SHP77 treated with DMSO at 0.1 percent for 48 hours (cell line): ENCODE measurements around the gene GLO1.

ENCODE experiments used
- DNase-seq: peaks from one replicate; lab custom pipeline; 2025; lab: John Stamatoyannopoulos, UW

The GLO1 gene

DNA sequence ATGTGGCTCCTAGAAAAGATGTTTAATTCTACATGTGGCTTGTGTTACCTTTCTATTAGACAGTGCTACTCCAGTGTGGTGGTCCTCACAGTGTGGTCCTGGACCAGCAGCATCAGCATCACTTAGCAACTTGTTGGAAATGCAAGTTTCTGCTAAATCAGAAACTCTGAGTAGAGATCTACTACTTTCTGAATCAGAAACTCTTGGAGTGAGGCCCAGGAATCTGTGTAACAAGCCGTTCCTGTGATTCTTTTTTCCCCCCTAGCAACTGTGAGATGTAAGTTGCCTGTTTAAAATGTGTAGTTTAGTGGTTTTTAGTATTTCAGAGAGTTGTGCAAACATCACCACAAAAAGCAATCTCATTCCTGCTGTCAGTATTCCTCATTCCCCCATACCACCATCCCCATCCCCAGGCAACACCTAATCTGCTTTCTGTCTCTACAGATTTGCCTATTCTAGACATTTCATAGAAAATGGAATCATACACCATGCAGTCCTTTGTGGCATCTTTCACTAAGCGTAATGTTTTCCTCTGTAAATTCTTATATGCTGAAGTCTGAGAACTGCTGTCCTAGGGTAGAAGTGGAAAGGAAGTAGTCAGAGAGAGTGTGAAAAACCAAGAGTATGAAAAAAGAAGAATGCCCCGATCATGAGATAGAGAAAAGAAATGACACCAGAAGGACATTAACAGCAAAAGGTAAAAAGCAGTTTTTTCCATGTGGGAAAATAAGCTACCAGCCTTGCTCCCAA, 44.4 kb downstream of the GLO1 start:
- DNase-seq: no peak

DNA sequence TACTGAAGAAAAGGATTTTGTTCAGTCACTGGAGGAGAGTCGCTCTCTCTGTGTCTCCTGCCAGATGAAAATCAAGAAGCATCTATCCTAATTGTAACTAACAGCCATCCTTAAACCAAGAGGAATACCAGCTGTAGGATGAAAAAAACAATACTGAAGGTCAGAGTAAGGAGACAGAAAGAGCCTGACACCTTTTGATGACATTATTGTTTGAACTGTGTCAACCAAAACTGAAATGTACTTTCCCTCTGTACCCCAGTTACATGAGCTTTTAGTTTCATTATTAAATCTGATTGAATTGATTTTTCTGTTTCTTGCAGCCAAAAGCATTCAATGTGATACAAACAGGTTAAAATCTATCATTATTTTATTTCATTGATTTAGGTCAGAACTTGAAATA, 46.0 kb downstream of the GLO1 start:
- DNase-seq: no peak

DNA sequence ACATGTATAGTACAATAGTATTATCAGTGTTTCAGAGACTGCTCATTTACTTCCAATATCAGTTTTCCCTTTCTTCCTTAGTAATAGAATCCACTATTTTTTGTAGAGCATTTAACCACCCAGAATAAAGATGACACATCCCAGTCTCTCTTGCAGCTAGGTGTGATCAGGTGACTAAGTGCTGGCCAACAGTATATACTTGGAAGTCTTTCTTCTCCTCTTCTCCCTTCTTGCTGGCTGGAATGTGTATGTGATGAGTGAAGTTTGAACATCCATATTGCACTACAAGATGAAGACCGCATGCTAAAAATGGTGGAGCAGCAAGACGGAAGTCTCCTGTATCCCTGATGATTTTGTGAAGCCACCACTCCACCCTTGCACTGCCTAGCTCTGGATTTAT, 48.7 kb downstream of the GLO1 start:
- no peak for DNase-seq

DNA sequence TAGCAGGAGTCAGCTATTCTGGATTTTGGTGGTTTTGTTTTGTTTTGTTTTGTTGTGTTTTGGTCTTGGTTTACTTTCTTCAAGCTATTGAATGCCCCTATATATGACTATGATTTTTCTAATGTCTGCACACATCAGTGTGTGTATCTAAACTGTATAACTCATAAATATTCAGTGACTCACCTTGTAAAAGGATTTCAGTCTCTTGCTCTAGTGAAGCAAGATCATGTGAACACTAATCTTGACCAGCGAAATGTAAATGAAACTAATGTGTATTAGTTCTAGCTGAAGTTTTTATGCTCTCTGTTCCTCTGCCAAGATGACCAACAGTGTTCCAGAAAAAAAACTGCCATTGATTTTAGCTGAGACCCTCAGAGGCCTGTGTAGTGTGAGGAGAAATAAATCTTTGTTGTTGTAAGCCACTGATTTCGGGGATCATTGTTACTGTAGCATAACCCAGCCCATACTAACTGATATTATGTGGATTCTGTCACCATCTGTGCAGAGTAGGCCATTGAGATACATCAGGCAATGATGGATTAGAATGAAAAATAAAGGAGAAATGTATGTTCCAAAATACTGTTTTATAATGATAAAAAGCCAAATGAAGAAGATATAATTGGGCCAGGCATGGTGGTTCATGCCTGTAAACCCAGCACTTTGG, 51.7 kb downstream of the GLO1 start:
- DNase-seq: no peak

DNA sequence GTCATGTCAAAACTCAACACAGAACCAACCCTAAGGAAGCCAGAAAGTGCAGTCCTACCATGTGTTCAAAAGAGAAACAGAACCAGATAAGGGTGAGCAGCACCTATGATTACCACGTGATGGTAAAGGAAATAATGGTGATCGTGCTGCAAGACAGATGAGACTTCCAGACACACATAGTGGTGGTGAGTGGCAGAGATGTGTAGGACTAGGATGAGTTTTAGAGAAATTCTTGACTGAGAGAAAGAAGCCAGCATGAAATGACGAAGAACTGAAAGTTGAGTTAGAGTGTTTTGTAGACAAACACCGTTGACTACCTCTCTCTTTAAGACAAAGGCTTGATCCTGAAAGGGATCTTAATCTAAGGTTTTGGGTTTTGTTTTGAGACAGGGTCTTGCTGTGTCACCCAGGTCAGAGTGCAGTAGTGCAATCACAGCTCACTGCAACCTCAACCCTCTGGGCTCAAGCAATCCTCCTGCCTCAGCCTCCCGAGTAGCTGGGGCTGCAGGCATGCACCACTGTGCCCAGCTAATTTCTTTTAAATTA, 52.7 kb downstream of the GLO1 start:
- DNase-seq: no peak

DNA sequence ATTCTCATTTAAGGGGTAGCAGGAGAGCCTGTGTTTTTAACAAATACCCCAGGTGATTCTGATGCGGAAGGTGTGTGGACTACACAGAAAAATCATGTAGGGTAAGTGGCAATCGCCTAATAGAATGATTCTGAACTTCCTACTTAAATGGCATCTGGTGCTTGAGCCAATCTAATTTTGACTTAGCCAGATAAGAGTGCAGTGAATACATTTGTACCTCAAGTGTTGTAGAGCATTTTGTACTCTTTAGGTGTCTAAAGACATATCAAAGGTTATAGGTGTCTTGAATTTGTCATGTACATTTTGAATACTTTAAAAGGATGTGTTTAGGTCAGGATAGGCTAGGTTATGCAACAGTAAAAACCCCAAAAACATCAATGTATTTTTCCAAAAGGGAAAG, 53.2 kb downstream of the GLO1 start:
- DNase-seq: no peak

DNA sequence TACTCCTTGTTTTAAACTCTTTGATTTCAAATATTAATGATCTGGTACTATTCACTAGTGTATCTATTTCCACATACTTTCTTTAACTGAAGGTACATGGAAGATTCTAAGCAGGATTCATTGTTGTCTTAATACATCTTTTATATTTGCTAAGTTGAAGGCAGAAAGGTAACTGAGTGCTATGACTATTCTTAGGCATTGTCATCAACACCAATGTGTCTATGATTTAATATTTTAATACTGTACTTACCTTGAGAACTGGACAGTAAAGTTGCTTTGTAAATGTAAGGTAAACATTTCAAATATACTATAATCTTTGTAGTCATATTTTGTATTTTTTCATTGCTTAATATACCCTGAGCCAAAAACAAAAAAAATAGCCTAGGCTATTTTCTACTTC, 54.3 kb downstream of the GLO1 start:
- no peak for DNase-seq

DNA sequence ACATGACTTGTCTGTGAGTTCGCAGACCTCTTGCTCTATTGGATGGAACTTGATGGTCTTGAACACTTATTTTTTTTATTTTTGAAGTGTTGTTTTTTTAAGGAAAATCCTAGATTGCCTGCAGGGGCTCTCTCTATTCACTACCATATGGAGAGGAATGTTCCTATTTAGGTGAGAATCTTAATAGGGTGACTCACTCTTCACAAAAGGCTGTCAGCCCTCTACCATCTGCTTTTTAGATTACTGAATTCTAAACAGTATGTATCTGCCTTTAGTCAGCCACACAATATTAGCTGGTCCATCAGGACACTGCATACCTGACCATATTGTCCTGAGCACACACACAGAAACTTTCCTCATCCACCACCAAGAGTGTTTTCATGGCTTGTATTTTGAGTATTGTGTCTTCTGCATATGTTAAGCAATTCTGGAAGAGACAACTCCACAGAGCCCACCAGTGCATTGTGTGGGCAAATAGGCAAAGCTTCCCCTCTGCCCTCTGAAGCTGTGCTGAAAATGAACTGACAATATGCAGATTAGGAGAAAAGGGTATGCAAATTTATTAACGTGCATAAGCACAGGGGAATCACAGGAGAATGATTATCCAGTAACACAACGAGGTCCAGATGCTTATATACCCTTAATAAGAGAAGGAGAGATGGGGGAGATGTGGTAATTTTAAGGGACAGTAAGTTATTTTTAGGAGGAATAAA, 56.6 kb downstream of the GLO1 start:
- no peak for DNase-seq

DNA sequence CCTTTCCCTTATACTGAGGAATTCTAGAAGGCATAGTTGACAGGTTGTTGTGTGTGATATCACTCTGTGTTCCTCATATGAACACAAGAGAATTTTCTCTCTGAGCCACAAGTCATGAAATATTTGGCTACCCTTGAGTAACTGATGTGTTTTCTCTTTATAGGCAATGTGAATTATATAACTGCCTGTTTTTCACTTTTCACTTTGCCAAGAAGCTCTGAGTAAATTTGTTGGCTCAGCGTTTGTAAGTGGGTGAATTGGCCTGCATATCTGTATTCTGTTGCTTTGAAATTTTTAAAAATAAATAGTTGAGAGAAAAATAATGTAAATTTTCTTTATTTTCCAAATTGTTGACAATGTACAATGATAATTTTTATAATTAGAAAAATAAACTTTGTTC, 58.0 kb downstream of the GLO1 start:
- DNase-seq: no peak

DNA sequence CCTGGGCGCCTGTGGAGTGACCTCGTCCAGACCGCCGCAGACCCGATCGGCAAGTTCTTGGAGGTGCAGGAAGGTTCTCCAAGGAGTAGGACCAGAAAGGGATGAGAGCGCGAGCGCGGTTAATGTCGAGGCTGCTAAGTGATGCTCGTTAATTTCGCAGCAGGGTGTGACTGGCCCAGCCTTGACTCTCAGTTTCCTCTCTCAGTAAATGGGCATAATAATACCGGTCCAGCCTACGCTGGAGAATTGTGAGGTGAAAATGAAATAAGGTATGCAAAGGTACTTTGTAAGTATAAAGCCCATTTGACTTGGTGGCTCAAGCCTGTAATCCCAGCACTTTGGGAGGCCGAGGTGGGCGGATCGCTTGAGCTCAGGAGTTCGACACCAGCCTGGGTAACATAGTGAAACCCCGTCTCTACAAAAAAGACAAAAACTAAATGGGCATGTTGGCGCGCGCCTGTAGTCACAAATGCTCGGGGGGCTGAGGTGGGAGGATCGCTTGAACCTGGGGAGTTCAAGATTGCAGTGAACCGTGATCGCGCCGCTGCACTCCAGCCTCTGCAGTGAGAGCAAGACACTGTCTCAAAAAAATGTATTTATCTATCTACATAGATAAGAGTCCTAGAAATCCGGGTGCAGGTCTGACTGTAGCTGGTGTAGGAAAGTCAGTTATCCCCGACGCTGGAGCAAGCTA, 62.6 kb downstream of the GLO1 start:
- no peak for DNase-seq

DNA sequence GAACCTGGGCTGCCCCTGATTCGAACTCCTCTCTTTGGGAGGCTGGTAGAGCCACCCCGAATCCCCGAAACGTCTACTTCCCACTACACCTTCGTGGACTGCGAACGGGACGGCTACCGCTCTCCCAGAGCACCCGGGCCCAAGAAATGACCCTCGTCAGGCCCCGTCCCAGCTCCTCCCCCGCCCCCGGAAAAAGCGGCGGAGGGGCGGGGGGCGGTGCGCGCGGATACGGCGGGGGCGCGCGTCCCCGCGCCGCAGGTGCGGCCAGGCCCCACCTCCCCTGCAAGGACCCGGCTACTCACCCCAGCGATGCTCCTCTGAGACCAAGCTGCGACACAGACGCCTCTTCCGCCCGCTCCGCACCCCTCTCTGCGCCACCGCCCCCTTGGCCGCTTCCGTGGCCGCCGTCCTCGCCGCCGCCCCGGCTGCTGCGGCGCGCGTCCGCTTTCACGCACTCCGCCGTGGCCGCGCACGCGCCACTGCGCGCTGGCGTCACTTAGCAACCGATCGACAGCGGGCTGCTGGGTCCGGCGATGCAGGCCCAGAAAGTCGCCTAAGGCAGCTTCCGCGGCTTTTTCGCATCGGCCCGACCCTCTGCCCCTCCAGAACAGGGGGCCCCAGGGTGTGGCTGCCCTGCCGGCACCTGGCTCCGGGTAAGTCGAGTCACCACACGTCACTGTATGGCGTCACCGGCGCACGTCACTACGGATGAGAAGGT, 63.3 kb downstream of the GLO1 start, which contains the start of gene BTBD9:
BTBD9 (minus strand) TSS at position 432 of the 718 bp plus-strand sequence.
- DNase-seq: peak; percentile 42

DNA sequence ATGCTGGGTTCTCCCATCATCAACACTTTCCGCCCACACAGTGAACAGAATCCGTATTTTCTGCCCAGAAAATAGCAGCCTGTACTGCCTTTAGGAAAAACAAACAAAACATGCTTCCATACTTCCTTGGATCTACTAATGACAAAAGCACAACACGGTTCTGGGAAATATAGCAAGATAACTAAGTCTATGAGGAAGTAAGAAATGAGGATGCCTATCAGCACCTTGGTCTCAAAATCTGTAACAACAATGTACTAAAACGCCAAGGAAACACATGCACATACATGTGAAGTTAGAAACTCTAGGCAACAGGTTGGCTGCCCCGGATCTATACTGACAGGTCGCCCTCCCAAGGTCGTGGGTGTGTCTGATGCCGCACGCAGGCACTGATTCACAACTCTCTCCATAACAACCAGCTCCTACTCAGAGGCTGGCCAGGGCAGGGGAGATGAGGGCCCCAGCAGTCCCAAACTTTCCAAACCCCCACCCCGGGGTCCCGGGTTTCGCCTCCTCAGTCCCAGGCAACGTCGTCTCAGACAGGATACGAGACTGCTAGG, 63.9 kb downstream of the GLO1 start:
- no peak for DNase-seq

DNA sequence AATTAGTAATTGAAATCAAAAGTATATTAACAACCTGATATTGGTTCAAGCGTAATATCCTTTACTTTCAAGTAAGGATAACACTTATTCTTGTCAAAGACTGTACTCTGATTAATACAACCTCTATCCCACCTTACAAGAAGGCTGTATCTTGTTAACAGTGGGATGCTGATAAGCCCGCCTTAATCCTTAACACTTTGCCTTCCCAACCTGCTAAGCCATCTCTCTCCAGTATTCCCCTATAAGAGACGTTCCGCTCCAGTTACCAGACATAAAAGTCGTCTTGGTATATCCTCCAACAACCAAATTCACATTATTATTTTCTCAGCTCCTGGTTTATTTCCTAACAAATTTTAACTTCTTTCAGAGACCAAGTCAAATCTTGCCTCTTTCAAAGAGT, 65.2 kb downstream of the GLO1 start:
- DNase-seq: no peak

DNA sequence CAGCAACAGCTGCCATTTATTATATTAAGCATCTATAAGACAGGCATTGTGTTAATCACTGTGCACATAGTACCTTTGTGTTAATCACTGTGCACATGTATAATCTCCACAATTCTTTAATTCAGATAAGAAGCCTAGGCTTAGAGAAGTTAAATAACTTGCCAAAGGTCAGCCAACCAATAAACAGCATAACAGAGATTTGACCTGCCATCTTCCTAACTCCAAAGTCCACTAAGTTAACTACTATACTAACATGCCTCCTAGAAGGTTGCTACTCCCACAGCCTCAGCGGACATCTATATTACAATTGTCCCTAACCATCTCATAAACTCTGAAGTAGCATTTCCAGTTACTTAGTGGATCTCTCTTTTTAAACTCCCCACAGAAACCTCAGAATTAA, 66.9 kb downstream of the GLO1 start:
- no peak for DNase-seq

DNA sequence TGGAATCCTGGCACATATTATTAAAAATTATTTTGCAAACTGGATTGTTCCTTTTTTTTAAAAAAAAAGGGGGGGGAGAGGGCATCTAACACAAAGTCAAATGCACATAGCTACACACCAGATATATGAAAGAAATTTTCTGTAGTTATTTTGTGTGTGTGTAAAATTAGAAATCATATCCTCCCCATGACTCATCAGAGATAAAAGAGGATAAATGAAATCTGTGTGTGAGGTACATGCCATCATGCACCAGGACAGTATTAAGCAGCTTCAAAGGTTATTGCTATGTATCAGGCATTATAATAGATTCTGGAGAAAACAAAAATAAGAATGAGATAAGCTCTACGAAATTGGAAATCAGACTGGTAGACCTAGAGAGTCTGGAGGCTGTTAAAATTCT, 68.4 kb downstream of the GLO1 start:
- DNase-seq: no peak

DNA sequence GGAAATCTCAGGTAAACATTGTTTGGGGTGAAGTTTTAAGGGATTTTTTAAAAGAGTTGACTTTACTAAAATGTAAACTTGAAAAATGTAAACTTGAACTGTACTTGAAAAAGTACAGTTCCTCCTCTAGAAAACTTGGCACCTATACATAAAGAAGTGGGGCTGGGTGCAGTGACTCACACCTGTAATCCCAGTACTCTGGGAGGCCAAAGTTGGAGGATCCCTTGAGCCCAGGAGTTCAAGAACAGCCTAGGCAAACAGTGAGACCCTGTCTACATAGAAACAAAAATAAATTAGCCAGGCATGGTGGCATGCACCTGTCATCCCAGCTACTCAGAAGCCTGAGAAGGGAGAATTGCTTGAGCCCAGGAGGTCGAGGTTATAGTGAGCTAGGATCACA, 70.5 kb downstream of the GLO1 start:
- DNase-seq: no peak

DNA sequence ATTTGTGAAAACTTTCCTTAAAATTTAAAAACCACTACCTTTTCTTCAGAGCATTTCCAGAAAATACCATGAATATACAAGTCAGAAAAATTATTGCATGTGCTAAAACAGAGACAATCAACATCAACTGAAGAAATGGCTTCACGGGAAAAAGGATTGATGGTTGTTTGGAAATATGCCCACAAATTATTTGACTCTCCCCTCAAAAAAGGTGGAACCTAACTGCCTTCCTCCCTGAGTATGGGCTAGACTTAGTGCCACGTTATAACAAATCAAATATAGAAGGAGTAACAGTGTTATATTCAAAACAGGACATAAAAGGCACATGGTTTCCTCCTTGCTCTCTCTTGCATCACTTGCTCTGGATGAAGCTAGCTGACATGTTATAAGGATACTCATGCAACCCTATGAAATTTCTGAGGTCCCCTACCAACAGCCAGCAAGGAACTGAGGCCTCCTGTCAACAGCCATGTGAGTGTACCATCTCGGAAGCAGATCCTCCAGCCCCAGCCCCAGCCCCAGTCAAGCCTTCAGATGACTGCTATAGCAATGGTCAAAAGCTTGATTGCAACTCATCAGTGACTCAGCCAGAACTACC, 71.7 kb downstream of the GLO1 start:
- DNase-seq: no peak
